ENCODE data around the gene CTBP1. TPM values are rescaled to one million over a fixed set of nuclear protein-coding genes. Genes with fewer than 3 reads are reported as not detected.

The CTBP1 gene
- total RNA-seq, 1 experiment from 2014 or later, result 184 TPM

DNA sequence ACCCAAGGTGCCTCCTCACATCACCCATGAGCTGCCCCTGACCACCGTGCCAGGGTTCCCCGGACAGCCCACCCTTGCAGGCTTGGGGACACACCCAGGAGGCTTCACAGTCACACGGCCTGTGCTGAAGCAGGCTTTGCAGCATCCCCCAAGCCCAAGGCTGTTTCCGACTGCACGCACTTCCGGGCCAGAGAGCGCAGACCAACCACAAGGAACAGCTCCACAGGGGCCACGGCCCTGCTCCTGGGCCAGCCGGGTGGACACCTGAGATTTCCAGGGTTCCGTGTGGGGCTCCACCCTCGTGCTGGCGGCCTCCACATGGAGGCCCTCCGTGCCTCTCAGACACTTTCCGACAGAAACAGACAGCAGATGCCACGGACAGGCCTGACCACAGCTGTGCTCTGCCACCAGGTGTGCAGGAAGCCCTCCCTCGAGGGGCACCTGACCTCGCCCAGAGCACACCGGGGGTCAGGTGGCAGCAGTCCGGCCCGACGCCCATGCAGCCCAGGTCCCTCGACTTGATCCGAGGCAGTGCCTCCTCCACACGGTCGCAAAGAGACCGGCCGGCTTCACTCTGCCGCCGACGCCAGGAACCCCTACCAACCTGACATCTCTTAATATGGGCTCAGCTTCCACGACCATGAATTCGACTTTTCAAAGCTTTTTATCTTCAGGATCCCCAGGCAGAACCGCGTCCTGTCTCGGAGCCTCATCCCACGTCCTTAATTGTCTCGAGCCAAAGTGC is 8.0 kb downstream of the CTBP1 start:
- Histone ChIP-seq H3K4me1 (no peaks in the 10 kb centered on the region; the same call in 1 of the 2 replicates), H3K4me3 (ENCODE audit: low read depth, low read length) (no peak overlapping the region), H3K9me3 (no peaks in the 10 kb centered on the region), H3K36me3 (ENCODE audit: control insufficient read depth, insufficient read depth, low read length) (no peaks in the 10 kb centered on the region; the same call in 1 of the 2 replicates), H3K27me3 (replicated peaks; ENCODE audit: control insufficient read depth, insufficient read depth, low read length) (no peaks in the 10 kb centered on the region)
- peaks cover 7% of the 10 kb centered on the region for H3K4me1 Mint-ChIP-seq (ENCODE audit: low read depth, unreplicated experiment)
- ChIA-PET CTCF (no interaction called here), POLR2A (no interaction called here)
- peak in 1 of 2 experiments; percentile 30 for DNase-seq
- no peak overlapping the region for H3K27ac Mint-ChIP-seq (ENCODE audit: unreplicated experiment)
- H3K9me3 Mint-ChIP-seq (ENCODE audit: unreplicated experiment), result no peaks in the 10 kb centered on the region
- H3K36me3 Mint-ChIP-seq (ENCODE audit: insufficient read depth, unreplicated experiment), result peaks cover 65% of the 10 kb centered on the region
- TF ChIP-seq, protein P1, sequence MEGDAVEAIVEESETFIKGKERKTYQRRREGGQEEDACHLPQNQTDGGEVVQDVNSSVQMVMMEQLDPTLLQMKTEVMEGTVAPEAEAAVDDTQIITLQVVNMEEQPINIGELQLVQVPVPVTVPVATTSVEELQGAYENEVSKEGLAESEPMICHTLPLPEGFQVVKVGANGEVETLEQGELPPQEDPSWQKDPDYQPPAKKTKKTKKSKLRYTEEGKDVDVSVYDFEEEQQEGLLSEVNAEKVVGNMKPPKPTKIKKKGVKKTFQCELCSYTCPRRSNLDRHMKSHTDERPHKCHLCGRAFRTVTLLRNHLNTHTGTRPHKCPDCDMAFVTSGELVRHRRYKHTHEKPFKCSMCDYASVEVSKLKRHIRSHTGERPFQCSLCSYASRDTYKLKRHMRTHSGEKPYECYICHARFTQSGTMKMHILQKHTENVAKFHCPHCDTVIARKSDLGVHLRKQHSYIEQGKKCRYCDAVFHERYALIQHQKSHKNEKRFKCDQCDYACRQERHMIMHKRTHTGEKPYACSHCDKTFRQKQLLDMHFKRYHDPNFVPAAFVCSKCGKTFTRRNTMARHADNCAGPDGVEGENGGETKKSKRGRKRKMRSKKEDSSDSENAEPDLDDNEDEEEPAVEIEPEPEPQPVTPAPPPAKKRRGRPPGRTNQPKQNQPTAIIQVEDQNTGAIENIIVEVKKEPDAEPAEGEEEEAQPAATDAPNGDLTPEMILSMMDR (IDR thresholded peaks at IDR 0.05; ENCODE audit: insufficient read depth in 1 of 2, low read depth in 1 of 2, low read length in 1 of 2, severe bottlenecking in 1 of 2, unreplicated experiment in 1 of 2), result no peak
- no peak overlapping the region for H3K4me3 Mint-ChIP-seq (ENCODE audit: unreplicated experiment)
- intact Hi-C loops (cut with micrococcal nuclease; ENCODE audit: unreplicated experiment), result no loop called here
- no TSS peak for BruUV-seq (replicated peaks)
- H3K27me3 Mint-ChIP-seq (ENCODE audit: insufficient read depth, unreplicated experiment), result no peaks in the 10 kb centered on the region

DNA sequence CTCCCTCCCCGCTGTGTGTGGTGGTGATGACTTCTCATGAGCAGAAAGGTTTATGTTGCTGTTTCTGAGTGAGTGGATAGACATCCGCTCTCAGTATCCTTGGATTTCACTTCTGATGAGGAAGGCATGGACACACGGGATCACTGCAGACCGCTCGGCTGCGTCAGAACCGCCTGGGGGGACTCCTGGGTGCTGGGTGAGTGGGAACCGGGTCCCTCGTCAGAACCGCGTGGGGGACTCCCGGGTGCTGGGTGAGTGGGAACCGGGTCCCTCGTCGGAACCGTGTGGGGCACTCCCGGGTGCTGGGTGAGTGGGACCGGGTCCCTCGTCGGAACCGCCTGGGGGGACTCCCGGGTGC is 9.0 kb downstream of the CTBP1 start:
- CTCF ChIA-PET, result no interaction called here
- H3K27ac Mint-ChIP-seq (ENCODE audit: unreplicated experiment), result peak overlapping the region; percentile 61
- H3K36me3 Mint-ChIP-seq (ENCODE audit: insufficient read depth, unreplicated experiment), result peaks cover 65% of the 10 kb centered on the region
- H3K9me3 Mint-ChIP-seq (ENCODE audit: unreplicated experiment), result no peaks in the 10 kb centered on the region
- POLR2A ChIA-PET, result no interaction called here
- TF ChIP-seq, protein P1 (IDR thresholded peaks at IDR 0.05; ENCODE audit: insufficient read depth in 1 of 2, low read depth in 1 of 2, low read length in 1 of 2, severe bottlenecking in 1 of 2, unreplicated experiment in 1 of 2), result no peak
- Histone ChIP-seq H3K4me3 (ENCODE audit: low read depth, low read length) (no peak overlapping the region), H3K4me1 (no peaks in the 10 kb centered on the region), H3K9me3 (no peaks in the 10 kb centered on the region), H3K27me3 (replicated peaks; ENCODE audit: control insufficient read depth, insufficient read depth, low read length) (no peaks in the 10 kb centered on the region), H3K36me3 (ENCODE audit: control insufficient read depth, insufficient read depth, low read length) (no peaks in the 10 kb centered on the region; the same call in 1 of the 2 replicates)
- H3K4me3 Mint-ChIP-seq (ENCODE audit: unreplicated experiment), result no peak overlapping the region
- peaks cover 7% of the 10 kb centered on the region for H3K4me1 Mint-ChIP-seq (ENCODE audit: low read depth, unreplicated experiment)
- intact Hi-C loops (cut with micrococcal nuclease; ENCODE audit: unreplicated experiment), result no loop called here
- no TSS peak for BruUV-seq (replicated peaks)
- DNase-seq, result peak in 1 of 2 experiments; percentile 19
- H3K27me3 Mint-ChIP-seq (ENCODE audit: insufficient read depth, unreplicated experiment), result no peaks in the 10 kb centered on the region

GRCh38 chr4:1239141-1239949 is 9.6 kb downstream of the CTBP1 start:
- no TSS peak for BruUV-seq (replicated peaks)
- DNase-seq, result peak in 1 of 2 experiments; percentile 19
- peaks cover 65% of the 10 kb centered on the region for H3K36me3 Mint-ChIP-seq (ENCODE audit: insufficient read depth, unreplicated experiment)
- intact Hi-C loops (cut with micrococcal nuclease; ENCODE audit: unreplicated experiment), result no loop called here
- CTCF ChIA-PET, result no interaction called here
- POLR2A ChIA-PET, result no interaction called here
- no peaks in the 10 kb centered on the region for H3K9me3 ChIP-seq
- no peak overlapping the region for H3K4me3 ChIP-seq (ENCODE audit: low read depth, low read length)
- H3K27me3 Mint-ChIP-seq (ENCODE audit: insufficient read depth, unreplicated experiment), result no peaks in the 10 kb centered on the region
- H3K4me1 ChIP-seq, result no peaks in the 10 kb centered on the region
- no peak overlapping the region for H3K4me3 Mint-ChIP-seq (ENCODE audit: unreplicated experiment)
- peaks cover 7% of the 10 kb centered on the region for H3K4me1 Mint-ChIP-seq (ENCODE audit: low read depth, unreplicated experiment)
- TF ChIP-seq, protein P1 (IDR thresholded peaks at IDR 0.05; ENCODE audit: insufficient read depth in 1 of 2, low read depth in 1 of 2, low read length in 1 of 2, severe bottlenecking in 1 of 2, unreplicated experiment in 1 of 2), result no peak
- H3K27me3 ChIP-seq (replicated peaks; ENCODE audit: control insufficient read depth, insufficient read depth, low read length), result no peaks in the 10 kb centered on the region
- no peaks in the 10 kb centered on the region; the same call in 1 of the 2 replicates for H3K36me3 ChIP-seq (ENCODE audit: control insufficient read depth, insufficient read depth, low read length)
- no peaks in the 10 kb centered on the region for H3K9me3 Mint-ChIP-seq (ENCODE audit: unreplicated experiment)
- H3K27ac Mint-ChIP-seq (ENCODE audit: unreplicated experiment), result peak overlapping the region; percentile 61

Data from Caco-2 (cell line).